Mesothelial cell of epicardium (in vitro differentiated cells): ENCODE data around the gene EYS. TPM values are rescaled to one million over a fixed set of nuclear protein-coding genes. Genes with fewer than 3 reads are reported as not detected.

Experiments
- DNase-seq, 2 experiments: peaks; one replicate each; pipeline ENCODE4 v3.0.0; 2021; ENCODE audit warnings: low spot score in 2 of 2; ENCODE audit not compliant: unreplicated experiment in 2 of 2
- H3K27ac Mint-ChIP-seq: 2 replicates; pipeline ENCODE4 v1.8.0; 2021; ENCODE audit warnings: mixed read lengths
- H3K27me3 Mint-ChIP-seq: 2 replicates; pipeline ENCODE4 v1.8.0; 2021; ENCODE audit warnings: low read depth, mixed read lengths
- H3K36me3 Mint-ChIP-seq: 2 replicates; pipeline ENCODE4 v1.8.0; 2021; ENCODE audit warnings: mixed read lengths
- H3K4me1 Mint-ChIP-seq: 2 replicates; pipeline ENCODE4 v1.8.0; 2021; ENCODE audit warnings: mixed read lengths
- H3K4me3 Mint-ChIP-seq: 2 replicates; pipeline ENCODE4 v1.8.0; 2021; ENCODE audit warnings: mild to moderate bottlenecking, moderate library complexity, mixed read lengths
- H3K9me3 Mint-ChIP-seq: 2 replicates; pipeline ENCODE4 v1.8.0; 2021; ENCODE audit warnings: mixed read lengths
- CTCF ChIP-seq: fragments of 200-600 bp; sonication (generic); IDR thresholded peaks from one replicate; pipeline ENCODE4 v1.5.0; 2021; ENCODE audit warnings: antibody characterized with exemption; ENCODE audit not compliant: unreplicated experiment
- total RNA-seq: library from RNA; stranded (reverse); gene quantifications from 3 replicates; pipeline ENCODE4 v1.2.1, GENCODE V29; 2021

EYS gene
- total RNA-seq, 1 donor from 2014 or later = 0.69 TPM

GRCh38 chr6:64914124-64914523, 792.9 kb downstream of the EYS start:
- no peak for DNase-seq
- Mint-ChIP-seq H3K9me3 (no peaks in the 10 kb centered on the region), H3K4me1 (no peaks in the 10 kb centered on the region), H3K4me3 (no peak overlapping the region), H3K27ac (no peak overlapping the region), H3K27me3 (no peaks in the 10 kb centered on the region), H3K36me3 (no peaks in the 10 kb centered on the region)
- no peak for TF ChIP-seq CTCF

GRCh38 chr6:64912966-64913365, 794.1 kb downstream of the EYS start:
- no peaks in the 10 kb centered on the region for H3K9me3 Mint-ChIP-seq
- DNase-seq = no peak
- no peak for TF ChIP-seq CTCF
- H3K27ac Mint-ChIP-seq = no peak overlapping the region
- H3K4me3 Mint-ChIP-seq = no peak overlapping the region
- no peaks in the 10 kb centered on the region for H3K4me1 Mint-ChIP-seq
- H3K36me3 Mint-ChIP-seq = no peaks in the 10 kb centered on the region
- no peaks in the 10 kb centered on the region for H3K27me3 Mint-ChIP-seq

- DNase-seq = no peak
- Mint-ChIP-seq H3K27me3 (no peaks in the 10 kb centered on the region), H3K27ac (no peak overlapping the region), H3K9me3 (no peaks in the 10 kb centered on the region), H3K36me3 (no peaks in the 10 kb centered on the region), H3K4me1 (no peaks in the 10 kb centered on the region), H3K4me3 (no peak overlapping the region)
- no peak for TF ChIP-seq CTCF
Observed at GRCh38 chr6:64908104-64908503, 798.9 kb downstream of the EYS start.

- Mint-ChIP-seq H3K4me1 (no peaks in the 10 kb centered on the region), H3K27ac (no peak overlapping the region), H3K27me3 (no peaks in the 10 kb centered on the region), H3K4me3 (no peak overlapping the region), H3K36me3 (no peaks in the 10 kb centered on the region), H3K9me3 (peaks cover 7% of the 10 kb centered on the region)
- no peak for DNase-seq
- TF ChIP-seq CTCF = no peak
Observed at GRCh38 chr6:64904616-64905015, 802.4 kb downstream of the EYS start.

GRCh38 chr6:64902596-64902995, 804.4 kb downstream of the EYS start:
- DNase-seq = no peak
- peaks cover 24% of the 10 kb centered on the region for H3K9me3 Mint-ChIP-seq
- no peak for TF ChIP-seq CTCF
- no peaks in the 10 kb centered on the region for H3K4me1 Mint-ChIP-seq
- no peak overlapping the region for H3K4me3 Mint-ChIP-seq
- H3K27me3 Mint-ChIP-seq = no peaks in the 10 kb centered on the region
- H3K36me3 Mint-ChIP-seq = peaks cover under 1% of the 10 kb centered on the region
- no peak overlapping the region for H3K27ac Mint-ChIP-seq

GRCh38 chr6:64896939-64897338, 810.1 kb downstream of the EYS start:
- TF ChIP-seq CTCF = no peak
- DNase-seq = no peak
- no peaks in the 10 kb centered on the region for H3K27me3 Mint-ChIP-seq
- H3K4me1 Mint-ChIP-seq = no peaks in the 10 kb centered on the region
- H3K4me3 Mint-ChIP-seq = no peak overlapping the region
- H3K27ac Mint-ChIP-seq = no peak overlapping the region
- H3K9me3 Mint-ChIP-seq = peaks cover 30% of the 10 kb centered on the region
- peaks cover 1% of the 10 kb centered on the region for H3K36me3 Mint-ChIP-seq
